Superior temporal gyrus (tissue), 1 donor: ENCODE data around the gene IGF2BP3.
"Not testable (repeated sequence)": the region's sequence is repeated elsewhere in the genome, so short reads cannot be mapped to it uniquely, and the experiment has no call there.

Experiments
- DNase-seq: peaks from one replicate; pipeline ENCODE4 v3.0.0-alpha.2; 2016; ENCODE audit errors: extremely low spot score

Gene IGF2BP3

DNA sequence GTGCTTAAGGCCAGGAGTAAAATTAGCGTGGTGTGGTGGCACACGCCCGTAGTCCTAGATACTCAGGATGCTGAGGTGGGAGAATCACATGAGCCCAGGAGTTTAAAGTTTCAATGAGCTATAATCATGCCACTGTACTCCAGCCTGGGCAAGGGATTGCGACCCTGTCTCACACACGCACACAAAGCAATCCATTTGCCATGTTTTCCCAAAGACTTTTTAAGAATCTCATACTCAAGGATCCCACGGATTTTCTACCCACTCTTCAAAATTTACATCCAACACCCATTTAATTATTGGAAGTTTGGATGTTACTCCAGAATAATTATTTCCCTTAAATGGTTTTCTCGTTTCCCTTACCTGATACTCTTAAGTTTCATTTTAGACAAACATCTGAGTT is 47.9 kb downstream of the IGF2BP3 start:
- no peak for DNase-seq

DNA sequence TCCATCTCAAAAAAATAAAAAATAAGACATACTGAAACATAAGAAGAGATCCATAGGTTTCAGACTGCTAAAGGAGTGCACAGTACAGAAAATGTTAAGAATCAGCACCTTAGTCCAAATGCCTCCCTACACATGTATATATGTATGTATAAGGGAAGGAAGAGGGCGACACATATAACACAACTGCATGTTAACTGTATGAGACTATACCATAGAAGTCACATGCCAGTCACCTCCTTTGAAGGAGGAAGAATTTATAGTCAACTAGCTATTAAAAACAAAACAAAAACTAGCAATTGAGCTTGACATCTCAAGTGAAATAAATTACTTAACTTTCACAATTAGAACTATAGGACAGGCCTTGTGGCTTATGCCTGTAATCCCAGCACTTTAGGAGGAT is 50.4 kb downstream of the IGF2BP3 start:
- DNase-seq = no peak

GRCh38 chr7:23419160-23419559 is 51.1 kb downstream of the IGF2BP3 start:
- no peak for DNase-seq

DNA sequence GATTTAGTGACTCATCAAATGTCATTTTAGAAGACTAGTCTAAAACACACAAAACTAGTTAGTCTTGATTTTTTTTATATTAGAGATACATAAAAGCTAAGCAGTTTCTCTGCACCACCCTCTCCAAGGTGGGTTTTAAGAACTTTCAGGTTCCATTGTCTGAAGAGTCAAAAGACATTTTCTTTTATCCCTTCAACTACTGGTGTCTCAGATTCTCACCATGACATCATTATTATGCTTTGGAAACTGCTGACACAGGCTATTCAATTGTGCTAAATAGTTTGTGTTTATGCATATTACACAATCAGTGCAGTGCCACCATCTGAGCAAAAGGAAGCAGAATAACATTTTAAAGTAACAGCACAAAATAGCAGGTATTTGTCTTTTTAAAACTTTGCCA is 52.2 kb downstream of the IGF2BP3 start:
- no peak for DNase-seq

- DNase-seq = no peak
Measured at GRCh38 chr7:23415198-23415597, 55.1 kb downstream of the IGF2BP3 start.

GRCh38 chr7:23410446-23411183 is 59.7 kb downstream of the IGF2BP3 start:
- DNase-seq = no peak

- DNase-seq = not testable (repeated sequence)
Measured at GRCh38 chr7:23406564-23406963, 63.7 kb downstream of the IGF2BP3 start.

DNA sequence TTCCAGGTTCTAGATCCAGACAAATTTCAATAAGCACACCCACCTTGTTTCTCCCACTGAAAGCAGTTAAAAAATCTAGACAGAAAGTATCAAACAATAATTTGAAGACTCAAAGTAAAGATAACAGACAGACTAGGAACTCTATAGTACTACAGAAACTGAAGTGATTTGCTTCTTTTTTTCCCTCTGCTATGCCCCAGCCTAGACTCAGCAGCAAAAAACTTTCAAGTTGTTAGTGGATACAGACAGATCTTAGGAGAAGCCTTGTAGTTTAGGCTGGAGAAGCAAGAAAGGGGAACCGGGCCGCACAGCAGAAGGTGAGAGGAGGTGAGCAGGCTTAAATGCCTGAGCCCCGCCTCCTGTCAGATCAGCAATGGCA is 65.1 kb downstream of the IGF2BP3 start:
- DNase-seq = no peak

GRCh38 chr7:23404546-23405239 is 65.6 kb downstream of the IGF2BP3 start:
- DNase-seq = no peak

- no peak for DNase-seq
Measured at GRCh38 chr7:23403970-23404369, 66.3 kb downstream of the IGF2BP3 start.

DNA sequence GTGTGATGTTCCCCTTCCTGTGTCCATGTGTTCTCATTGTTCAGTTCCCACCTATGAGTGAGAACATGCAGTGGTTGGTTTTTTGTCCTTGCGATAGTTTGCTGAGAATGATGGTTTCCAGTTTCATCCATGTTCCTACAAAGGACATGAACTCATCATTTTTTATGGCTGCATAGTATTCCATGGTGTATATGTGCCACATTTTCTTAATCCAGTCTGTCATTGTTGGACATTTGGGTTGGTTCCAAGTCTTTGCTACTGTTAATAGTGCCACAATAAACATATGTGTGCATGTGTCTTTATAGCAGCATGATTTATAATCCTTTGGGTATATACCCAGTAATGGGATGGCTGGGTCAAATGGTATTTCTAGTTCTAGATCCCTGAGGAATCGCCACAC is 72.2 kb downstream of the IGF2BP3 start:
- not testable (repeated sequence) for DNase-seq

GRCh38 chr7:23397241-23397640 is 73.0 kb downstream of the IGF2BP3 start:
- DNase-seq = no peak

DNA sequence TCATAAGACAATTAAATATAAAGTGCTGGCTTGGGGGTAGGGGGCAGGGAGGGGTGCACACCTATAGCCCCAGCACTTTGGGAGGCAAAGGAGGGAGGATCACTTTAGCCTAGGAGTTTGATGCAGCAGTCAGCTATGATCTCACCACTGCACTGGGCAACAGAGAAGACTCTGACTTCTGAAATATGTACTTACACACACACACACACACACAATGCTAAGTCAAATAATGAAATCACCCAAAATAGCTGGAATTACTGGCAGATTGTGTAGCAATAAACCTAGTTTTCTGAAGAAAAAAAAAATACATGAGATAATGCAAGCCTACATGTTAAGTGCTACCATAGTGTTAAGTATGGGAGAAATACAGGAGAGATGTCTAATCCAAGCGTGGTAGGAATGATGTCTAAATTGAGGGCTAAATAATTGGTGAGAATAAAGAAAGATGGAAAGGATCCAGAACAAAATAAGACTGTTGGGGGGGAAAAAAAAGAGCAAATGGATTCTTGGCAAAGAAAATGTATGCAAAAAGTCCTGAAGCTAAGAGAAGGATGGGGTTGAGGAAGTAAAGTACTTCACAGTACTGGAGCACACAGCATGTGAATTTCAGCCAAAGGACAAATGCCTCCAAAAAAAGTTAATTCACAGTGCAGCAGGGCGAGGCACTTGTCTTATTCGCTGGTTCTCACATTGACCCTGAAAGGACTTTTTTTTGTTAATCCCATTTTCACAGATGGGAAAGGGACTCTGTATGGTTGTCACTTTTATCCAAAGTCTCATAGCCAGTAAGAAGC is 73.9 kb downstream of the IGF2BP3 start:
- DNase-seq = no peak

GRCh38 chr7:23394488-23395171 is 75.7 kb downstream of the IGF2BP3 start:
- no peak for DNase-seq

- DNase-seq = no peak
Measured at GRCh38 chr7:23393636-23394035, 76.7 kb downstream of the IGF2BP3 start.

DNA sequence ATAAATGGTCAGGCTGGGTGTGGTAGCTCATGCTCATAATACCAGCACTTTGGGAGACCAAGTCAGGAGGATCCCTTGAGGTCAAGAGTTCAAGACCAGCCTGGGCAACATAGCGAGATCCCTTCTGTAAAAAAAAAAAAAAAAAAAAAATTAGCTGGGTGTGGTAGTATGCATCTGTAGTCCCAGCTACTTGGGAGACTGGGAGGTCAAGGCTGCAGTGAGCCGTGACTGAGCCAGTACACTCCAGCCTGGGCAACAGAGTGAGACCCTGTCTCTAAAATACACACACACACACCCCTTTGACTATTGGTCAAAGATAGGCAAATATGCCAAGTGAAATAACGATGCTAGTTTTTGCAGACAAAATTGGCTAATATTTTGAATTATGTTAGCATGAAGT is 80.6 kb downstream of the IGF2BP3 start:
- DNase-seq = no peak

DNA sequence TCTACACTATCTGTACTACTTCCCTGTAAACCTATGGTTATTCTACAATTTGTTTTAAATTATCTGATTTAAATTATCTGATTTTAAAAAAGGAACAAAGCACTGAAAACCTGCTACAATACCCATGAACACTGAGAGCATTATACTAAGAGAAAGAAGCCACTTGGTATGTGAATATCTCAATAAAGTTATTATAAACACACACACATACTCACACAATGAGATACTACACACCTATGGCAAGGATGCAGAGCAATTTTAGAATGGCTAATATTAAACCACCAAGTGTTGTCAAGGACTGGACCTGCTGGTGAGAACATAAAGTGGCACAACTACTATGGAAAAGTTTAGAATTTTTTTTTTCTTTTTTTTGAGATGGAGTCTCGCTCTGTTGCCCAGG is 82.7 kb downstream of the IGF2BP3 start:
- DNase-seq = no peak

DNA sequence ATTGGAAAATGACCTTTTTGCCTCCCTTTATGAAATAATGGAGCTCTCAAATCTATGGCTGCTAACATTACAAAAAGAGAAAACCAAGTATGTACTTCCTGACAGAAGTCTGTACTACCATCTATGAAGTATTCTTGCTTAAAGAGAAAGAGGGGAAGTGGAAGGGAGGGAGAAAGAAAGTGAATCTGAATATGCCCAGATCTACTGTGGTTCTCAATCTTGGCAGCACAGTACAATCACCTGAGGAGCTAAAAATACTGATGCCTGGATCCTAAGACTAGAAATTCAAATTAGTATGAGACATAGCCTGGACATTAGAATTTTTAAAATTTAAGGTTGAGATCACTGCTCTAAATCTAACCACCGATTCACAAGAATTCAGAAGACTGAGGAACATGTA is 85.2 kb downstream of the IGF2BP3 start:
- DNase-seq = no peak

DNA sequence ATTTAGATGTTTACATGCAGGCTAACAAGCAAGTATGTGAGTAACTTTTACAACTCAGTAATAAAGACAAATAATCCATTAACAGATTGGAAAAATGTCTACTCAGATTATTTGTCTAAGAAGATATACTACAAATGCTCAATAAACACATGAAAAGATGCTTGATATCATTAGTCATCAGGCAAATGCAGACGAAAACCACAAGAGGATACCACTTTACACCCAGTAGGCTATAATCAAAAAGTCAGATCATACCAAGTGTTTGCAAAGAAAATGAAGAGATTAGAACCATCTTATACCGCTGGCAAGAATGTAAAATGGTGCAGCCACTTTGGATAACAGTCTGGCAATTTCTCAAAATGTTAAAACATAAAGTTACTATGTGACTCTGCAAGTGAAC is 87.1 kb downstream of the IGF2BP3 start:
- DNase-seq = no peak

GRCh38 chr7:23380961-23381360 is 89.3 kb downstream of the IGF2BP3 start:
- DNase-seq = no peak

GRCh38 chr7:23380556-23380955 is 89.7 kb downstream of the IGF2BP3 start:
- DNase-seq = no peak

DNA sequence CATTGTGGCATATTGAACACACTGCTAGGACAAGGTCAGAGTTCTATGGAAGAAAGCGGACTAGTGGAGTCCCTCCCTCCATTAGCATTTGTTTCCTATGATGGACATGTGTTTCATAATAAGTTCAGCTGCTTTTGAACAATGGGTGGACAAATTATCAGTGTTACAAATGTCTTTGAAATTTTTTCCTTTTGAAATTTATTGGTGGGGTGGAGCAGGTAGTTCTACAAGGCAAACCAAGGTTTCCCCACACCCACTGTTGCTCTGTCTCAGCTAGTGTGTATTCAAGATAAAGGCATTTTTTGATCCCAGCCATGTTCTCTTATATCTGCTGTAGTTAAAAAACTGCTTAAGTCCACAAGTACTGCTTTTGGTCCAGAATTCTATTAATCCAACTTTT is 91.3 kb downstream of the IGF2BP3 start:
- no peak for DNase-seq
